Gastroesophageal sphincter (tissue), 2 donors: ENCODE results near the gene REX1BD.

Experiments used
- EP300 ChIP-seq: sonication (generic); formaldehyde crosslinking; IDR thresholded peaks from one replicate; pipeline ENCODE4 v1.6.1; 2017; ENCODE audit warnings: antibody characterized with exemption, mild to moderate bottlenecking
- POLR2A ChIP-seq, 2 donors: fragments of 450-650 bp; IDR thresholded peaks; one replicate each; pipeline ENCODE4 v1.6.1; 2017; ENCODE audit warnings: antibody characterized with exemption in 2 of 2, mild to moderate bottlenecking in 2 of 2, moderate library complexity in 1 of 2
- POLR2AphosphoS5 ChIP-seq: sonication (generic); formaldehyde crosslinking; IDR thresholded peaks from one replicate; pipeline ENCODE4 v1.6.1; 2017; ENCODE audit warnings: antibody characterized with exemption

DNA sequence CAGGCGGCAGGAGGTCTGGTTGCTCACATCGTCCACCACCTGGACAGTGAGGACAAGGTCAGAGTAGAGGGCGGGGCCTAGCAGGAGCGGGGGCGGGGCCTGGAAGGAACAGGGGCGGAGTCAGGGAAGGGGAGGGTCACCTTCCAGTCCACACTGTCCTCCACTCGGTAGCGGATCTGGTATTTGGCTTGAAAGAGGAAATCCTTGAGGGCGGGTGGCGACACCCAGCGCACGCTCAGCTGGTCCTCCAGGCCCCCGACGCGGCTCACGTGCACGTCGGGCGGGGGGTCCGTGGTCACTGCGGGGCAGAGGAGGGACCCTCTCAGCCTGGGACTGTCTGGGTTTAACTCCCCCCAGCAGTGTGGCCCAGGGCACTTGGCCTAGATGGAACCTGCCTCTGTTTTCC lies 8.2 kb downstream of the REX1BD start:
- TF ChIP-seq EP300: no peak
- TF ChIP-seq POLR2AphosphoS5: no peak
- TF ChIP-seq POLR2A (IDR thresholded peaks at IDR 0.05): no peak
